ENCODE data around the gene CDPF1. TPM values are rescaled to one million over a fixed set of nuclear protein-coding genes. Genes with fewer than 3 reads are reported as not detected.
A peak's percentile ranks its signal among the peaks of the same experiment; 100 is the strongest.

CDPF1 gene
- total and polyA plus RNA-seq, 2 of the 13 experiments (the other 11 are each of a cell fraction or from before 2014, with no cell fraction given), result 5.2 to 8.1 TPM

- peak; percentile 69; the same call in 1 of the 2 replicates for TF ChIP-seq ZSCAN30 (CRISPR knock-in tag; IDR thresholded peaks at IDR 0.05)
- TF ChIP-seq NFE2 (CRISPR knock-in tag; IDR thresholded peaks at IDR 0.05), result no peak
- TF ChIP-seq, protein P1, sequence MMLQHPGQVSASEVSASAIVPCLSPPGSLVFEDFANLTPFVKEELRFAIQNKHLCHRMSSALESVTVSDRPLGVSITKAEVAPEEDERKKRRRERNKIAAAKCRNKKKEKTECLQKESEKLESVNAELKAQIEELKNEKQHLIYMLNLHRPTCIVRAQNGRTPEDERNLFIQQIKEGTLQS (CRISPR knock-in tag; IDR thresholded peaks at IDR 0.05), result no peak
- TF ChIP-seq ETV6 (CRISPR knock-in tag; conservative IDR thresholded peaks at IDR 0.05), result peak; percentile 31; the same call in 1 of the 2 replicates
- peak; percentile 66; the same call in 1 of the 2 replicates for TF ChIP-seq SALL1 (CRISPR knock-in tag; IDR thresholded peaks at IDR 0.05)
- TF ChIP-seq PLSCR1 (CRISPR knock-in tag; IDR thresholded peaks at IDR 0.05; ENCODE audit: borderline replicate concordance), result peak; percentile 46
- TF ChIP-seq TCF12 (IDR thresholded peaks at IDR 0.05), result no peak
- TF ChIP-seq TCF12 (CRISPR knock-in tag; IDR thresholded peaks at IDR 0.05), result no peak
- no peak for TF ChIP-seq HNF4A (CRISPR knock-in tag; IDR thresholded peaks at IDR 0.05)
- TF ChIP-seq ZXDC (CRISPR knock-in tag; IDR thresholded peaks at IDR 0.05), result peak; percentile 65
- TF ChIP-seq ZNF282 (IDR thresholded peaks at IDR 0.05; ENCODE audit: partially characterized antibody), result no peak
- no peak for TF ChIP-seq ZNF549 (CRISPR knock-in tag; IDR thresholded peaks at IDR 0.05)
- TF ChIP-seq CEBPB (IDR thresholded peaks at IDR 0.05; ENCODE audit: borderline replicate concordance, low read depth, low read length), result no peak
- peak; percentile 79 for TF ChIP-seq PHF20 (CRISPR knock-in tag; IDR thresholded peaks at IDR 0.05)
- TF ChIP-seq TGIF2 (CRISPR knock-in tag; IDR thresholded peaks at IDR 0.05), result no peak; the same call in 1 of the 2 replicates
- TF ChIP-seq ZFY (CRISPR knock-in tag; IDR thresholded peaks at IDR 0.05), result peak; percentile 87
- no peak for TF ChIP-seq RELA (CRISPR knock-in tag; IDR thresholded peaks at IDR 0.05)
- TF ChIP-seq ZFAT (CRISPR knock-in tag; conservative IDR thresholded peaks at IDR 0.05), result no peak
- peak; percentile 58; the same call in 1 of the 2 replicates for TF ChIP-seq ZSCAN25 (CRISPR knock-in tag; IDR thresholded peaks at IDR 0.05)
- no peak for TF ChIP-seq SRSF9 (IDR thresholded peaks at IDR 0.05; ENCODE audit: borderline replicate concordance, insufficient read depth, low read depth, low read length, poor library complexity, severe bottlenecking)
- TF ChIP-seq ZNF781 (CRISPR knock-in tag; IDR thresholded peaks at IDR 0.05; ENCODE audit: borderline replicate concordance, not compliant biosample characterization), result no peak
- 0 out of 2 replicates have a peak, but pooled peaks have one; percentile 82 for TF ChIP-seq FOXO4 (CRISPR knock-in tag; conservative IDR thresholded peaks at IDR 0.05)
- TF ChIP-seq ATAD3A (CRISPR knock-in tag; IDR thresholded peaks at IDR 0.05), result no peak
- TF ChIP-seq HNF4G (IDR thresholded peaks at IDR 0.05; ENCODE audit: borderline replicate concordance, low read depth, low read length), result no peak
- TF ChIP-seq HNF4G (CRISPR knock-in tag; IDR thresholded peaks at IDR 0.05; ENCODE audit: borderline replicate concordance, low read depth), result no peak; the same call in 1 of the 2 replicates
- TF ChIP-seq ZNF607 (CRISPR knock-in tag; IDR thresholded peaks at IDR 0.05; ENCODE audit: borderline replicate concordance), result no peak; the same call in none of the 2 replicates
- no peak for TF ChIP-seq ZBTB21 (CRISPR knock-in tag; IDR thresholded peaks at IDR 0.05)
Measured at GRCh38 chr22:46250035-46250782, at the start of gene CDPF1 (continued).

Measured in HepG2 (cell line).